ENCODE measurements around the gene DEXI. TPM values are rescaled to one million over a fixed set of nuclear protein-coding genes. Genes with fewer than 3 reads are reported as not detected.

DEXI gene
- total and polyA plus RNA-seq, 9 donors = 46.8 to 64.5 (median 52.3) TPM

DNA sequence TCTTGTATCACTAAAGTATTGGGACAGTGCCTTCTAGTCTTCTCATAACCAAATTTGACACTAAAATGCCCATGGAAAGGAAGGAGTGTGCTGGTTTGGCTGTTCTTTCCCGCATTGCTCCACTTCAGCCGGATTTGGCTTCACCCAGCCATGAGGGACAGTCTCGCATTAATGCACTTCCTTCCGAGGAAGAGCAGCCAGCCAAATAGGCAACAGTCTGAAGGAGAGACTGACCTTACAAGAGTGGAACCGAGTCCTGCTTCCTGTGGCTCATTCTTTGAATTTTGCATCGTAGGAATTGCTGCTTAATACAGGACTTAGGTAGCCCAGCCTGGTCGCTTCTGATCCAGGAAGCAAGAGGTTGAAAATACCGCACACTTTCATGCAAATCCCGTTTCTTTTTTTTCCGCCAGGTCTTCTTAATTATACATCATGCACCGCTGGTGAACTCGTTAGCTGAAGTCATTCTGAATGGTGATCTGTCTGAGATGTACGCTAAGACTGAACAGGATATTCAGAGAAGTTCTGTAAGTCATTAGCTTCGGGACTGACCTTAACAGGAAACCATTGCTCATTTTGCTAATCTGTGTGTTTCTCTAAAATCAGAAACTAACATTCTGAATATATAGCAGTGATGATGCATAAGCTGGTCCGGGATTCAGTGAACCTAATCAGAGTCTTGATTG lies 40.3 kb upstream of the DEXI start:
- Histone ChIP-seq H3K27me3 (ENCODE audit: control insufficient read depth, insufficient read depth, low read length) (no peaks in the 10 kb centered on the region), H3K9me3 (replicated peaks; ENCODE audit: control insufficient read depth, low read depth, low read length) (no peaks in the 10 kb centered on the region), H3K4me1 (ENCODE audit: control insufficient read depth, insufficient read depth, low read length) (peaks cover 56% of the 10 kb centered on the region), H3K36me3 (ENCODE audit: control insufficient read depth, insufficient read depth, low read length) (peaks cover 25% of the 10 kb centered on the region), H3K4me3 (ENCODE audit: low read length) (no peak overlapping the region), H3K27ac (ENCODE audit: low read length) (peak overlapping the region; percentile 86)
- 28% methylated on average over 9 of the region's 15 CpGs for WGBS (ENCODE audit: insufficient coverage)
- peak; percentile 94 for DNase-seq

- Histone ChIP-seq H3K9me3 (replicated peaks; ENCODE audit: control insufficient read depth, low read depth, low read length) (no peaks in the 10 kb centered on the region), H3K4me1 (ENCODE audit: control insufficient read depth, insufficient read depth, low read length) (peaks cover 63% of the 10 kb centered on the region), H3K27me3 (ENCODE audit: control insufficient read depth, insufficient read depth, low read length) (no peaks in the 10 kb centered on the region), H3K36me3 (ENCODE audit: control insufficient read depth, insufficient read depth, low read length) (peaks cover 30% of the 10 kb centered on the region), H3K4me3 (ENCODE audit: low read length) (no peak overlapping the region), H3K27ac (ENCODE audit: low read length) (peak overlapping the region; percentile 86)
- DNase-seq = peak; percentile 47
- WGBS (ENCODE audit: insufficient coverage) = 100% methylated on average over 1 of the region's 4 CpGs
These were observed 39.5 kb upstream of the DEXI start for GRCh38 chr16:10981697-10982216.

DNA sequence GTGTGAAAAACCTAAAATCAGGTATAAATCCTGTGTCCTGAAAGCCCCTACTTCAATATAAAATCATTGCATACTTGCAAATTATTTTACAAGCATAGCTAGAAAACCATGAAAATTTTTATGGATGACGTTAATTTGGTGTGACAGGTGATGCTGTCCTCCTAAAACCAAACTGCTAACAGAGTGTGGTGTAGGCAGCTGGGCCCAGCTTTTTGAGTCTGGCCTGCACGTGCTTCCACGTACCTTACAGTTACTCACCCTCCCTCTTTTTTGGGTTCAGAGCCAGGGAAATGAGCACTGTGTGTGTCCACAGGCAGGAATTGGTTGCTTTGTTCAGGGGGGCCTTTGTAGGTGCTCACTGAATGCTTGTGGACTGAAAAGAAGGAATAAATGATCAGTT lies 38.5 kb upstream of the DEXI start:
- WGBS (ENCODE audit: insufficient coverage) = no CpG with 5 or more reads among the region's 3 CpGs
- peaks cover 33% of the 10 kb centered on the region for H3K36me3 ChIP-seq (ENCODE audit: control insufficient read depth, insufficient read depth, low read length)
- peaks cover 67% of the 10 kb centered on the region for H3K4me1 ChIP-seq (ENCODE audit: control insufficient read depth, insufficient read depth, low read length)
- no peaks in the 10 kb centered on the region for H3K27me3 ChIP-seq (ENCODE audit: control insufficient read depth, insufficient read depth, low read length)
- DNase-seq = peak; percentile 65
- no peaks in the 10 kb centered on the region for H3K9me3 ChIP-seq (replicated peaks; ENCODE audit: control insufficient read depth, low read depth, low read length)
- H3K4me3 ChIP-seq (ENCODE audit: low read length) = no peak overlapping the region
- H3K27ac ChIP-seq (ENCODE audit: low read length) = peak overlapping the region; percentile 90

GRCh38 chr16:10979717-10980601 lies 37.7 kb upstream of the DEXI start:
- Histone ChIP-seq H3K4me1 (ENCODE audit: control insufficient read depth, insufficient read depth, low read length) (peaks cover 67% of the 10 kb centered on the region), H3K4me3 (ENCODE audit: low read length) (no peak overlapping the region), H3K9me3 (replicated peaks; ENCODE audit: control insufficient read depth, low read depth, low read length) (no peaks in the 10 kb centered on the region), H3K36me3 (ENCODE audit: control insufficient read depth, insufficient read depth, low read length) (peaks cover 33% of the 10 kb centered on the region), H3K27me3 (ENCODE audit: control insufficient read depth, insufficient read depth, low read length) (no peaks in the 10 kb centered on the region), H3K27ac (ENCODE audit: low read length) (peak overlapping the region; percentile 90)
- WGBS (ENCODE audit: insufficient coverage) = 19% methylated on average over 5 of the region's 19 CpGs
- peak; percentile 96 for DNase-seq

DNA sequence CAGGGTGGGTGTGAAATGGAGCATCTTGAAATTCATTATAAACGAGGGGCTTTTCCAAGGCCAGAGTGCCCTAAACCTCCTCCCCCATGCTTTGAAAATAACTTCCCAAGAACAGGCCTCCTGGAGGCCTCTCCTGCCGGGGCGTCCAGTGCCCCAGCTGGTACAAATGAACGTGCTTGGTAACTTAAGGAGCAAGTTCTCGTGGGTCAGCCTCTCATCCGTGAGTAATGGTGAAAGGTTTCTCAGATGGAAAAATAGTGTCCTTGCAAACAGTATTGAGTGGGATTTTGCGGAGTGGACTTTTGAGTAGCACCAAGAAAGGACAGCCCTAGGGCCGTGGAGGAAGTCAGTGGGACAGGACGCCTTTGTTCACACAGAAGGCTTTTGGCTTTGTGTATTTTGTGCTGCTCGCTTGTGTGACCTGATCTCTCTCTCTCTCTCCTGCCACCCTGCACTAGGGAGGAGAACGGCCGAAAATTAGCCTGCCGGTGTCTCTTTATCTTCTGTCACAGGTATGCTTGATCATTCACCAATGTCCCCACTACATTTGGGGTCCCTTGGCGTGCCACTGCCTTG lies 36.7 kb upstream of the DEXI start:
- Histone ChIP-seq H3K36me3 (ENCODE audit: control insufficient read depth, insufficient read depth, low read length) (peaks cover 32% of the 10 kb centered on the region), H3K9me3 (replicated peaks; ENCODE audit: control insufficient read depth, low read depth, low read length) (no peaks in the 10 kb centered on the region), H3K27me3 (ENCODE audit: control insufficient read depth, insufficient read depth, low read length) (no peaks in the 10 kb centered on the region), H3K4me3 (ENCODE audit: low read length) (no peak overlapping the region), H3K27ac (ENCODE audit: low read length) (peak overlapping the region; percentile 90), H3K4me1 (ENCODE audit: control insufficient read depth, insufficient read depth, low read length) (peaks cover 59% of the 10 kb centered on the region)
- 63% methylated on average over 8 of the region's 14 CpGs for WGBS (ENCODE audit: insufficient coverage)
- no peak for DNase-seq

GRCh38 chr16:10978124-10978523 lies 35.9 kb upstream of the DEXI start:
- no peak for DNase-seq
- H3K9me3 ChIP-seq (replicated peaks; ENCODE audit: control insufficient read depth, low read depth, low read length) = no peaks in the 10 kb centered on the region
- H3K27ac ChIP-seq (ENCODE audit: low read length) = no peak overlapping the region
- H3K4me3 ChIP-seq (ENCODE audit: low read length) = no peak overlapping the region
- WGBS (ENCODE audit: insufficient coverage) = 95% methylated on average over 4 of the region's 6 CpGs
- peaks cover 33% of the 10 kb centered on the region for H3K36me3 ChIP-seq (ENCODE audit: control insufficient read depth, insufficient read depth, low read length)
- no peaks in the 10 kb centered on the region for H3K27me3 ChIP-seq (ENCODE audit: control insufficient read depth, insufficient read depth, low read length)
- H3K4me1 ChIP-seq (ENCODE audit: control insufficient read depth, insufficient read depth, low read length) = peaks cover 53% of the 10 kb centered on the region

- Histone ChIP-seq H3K4me1 (ENCODE audit: control insufficient read depth, insufficient read depth, low read length) (peaks cover 47% of the 10 kb centered on the region), H3K9me3 (replicated peaks; ENCODE audit: control insufficient read depth, low read depth, low read length) (no peaks in the 10 kb centered on the region), H3K27ac (ENCODE audit: low read length) (no peak overlapping the region), H3K36me3 (ENCODE audit: control insufficient read depth, insufficient read depth, low read length) (peaks cover 34% of the 10 kb centered on the region), H3K4me3 (ENCODE audit: low read length) (no peak overlapping the region), H3K27me3 (ENCODE audit: control insufficient read depth, insufficient read depth, low read length) (no peaks in the 10 kb centered on the region)
- DNase-seq = no peak
- no CpG with 5 or more reads among the region's 3 CpGs for WGBS (ENCODE audit: insufficient coverage)
These were observed 34.4 kb upstream of the DEXI start for GRCh38 chr16:10976634-10977033.

- no peak for DNase-seq
- Histone ChIP-seq H3K36me3 (ENCODE audit: control insufficient read depth, insufficient read depth, low read length) (peaks cover 34% of the 10 kb centered on the region), H3K9me3 (replicated peaks; ENCODE audit: control insufficient read depth, low read depth, low read length) (no peaks in the 10 kb centered on the region), H3K4me3 (ENCODE audit: low read length) (no peak overlapping the region), H3K4me1 (ENCODE audit: control insufficient read depth, insufficient read depth, low read length) (peaks cover 20% of the 10 kb centered on the region), H3K27ac (ENCODE audit: low read length) (no peak overlapping the region), H3K27me3 (ENCODE audit: control insufficient read depth, insufficient read depth, low read length) (no peaks in the 10 kb centered on the region)
- WGBS (ENCODE audit: insufficient coverage) = 89% methylated on average over 6 of the region's 12 CpGs
These were observed 30.7 kb upstream of the DEXI start for GRCh38 chr16:10972819-10973464.

DNA sequence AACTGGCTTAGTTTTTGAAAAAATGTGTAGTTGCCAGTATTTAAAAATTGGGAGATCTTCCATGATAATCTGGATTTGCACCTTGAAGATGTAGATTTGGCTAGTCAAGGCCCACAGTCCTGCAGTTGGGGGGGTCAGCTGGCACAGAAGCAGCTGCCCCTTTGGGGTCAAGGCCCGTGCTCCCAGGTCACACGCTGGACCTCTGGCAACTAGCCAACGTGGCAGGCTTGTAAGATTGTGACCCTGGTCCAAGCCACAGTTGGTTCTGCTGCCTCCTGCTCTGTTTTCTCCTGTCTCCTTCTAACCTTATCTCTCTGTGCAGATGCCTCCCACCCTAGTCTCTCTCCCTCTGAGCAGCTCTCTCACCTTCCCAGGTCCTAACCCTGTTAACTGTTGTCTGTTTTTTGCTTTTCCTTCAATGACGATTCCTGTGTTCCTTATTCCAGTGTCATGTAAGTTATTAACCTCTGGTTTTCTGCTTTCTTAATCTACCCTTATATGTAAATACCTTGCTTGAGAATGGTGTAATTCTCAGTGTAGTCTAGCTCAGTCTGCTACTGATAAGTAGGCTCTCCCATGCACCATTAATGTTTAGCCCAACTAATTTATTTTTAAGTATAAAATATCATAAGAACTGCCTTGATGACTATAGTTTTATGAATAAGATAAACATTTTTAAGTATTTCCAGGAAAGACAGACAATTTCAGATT lies 30.0 kb upstream of the DEXI start:
- Histone ChIP-seq H3K4me1 (ENCODE audit: control insufficient read depth, insufficient read depth, low read length) (peaks cover 17% of the 10 kb centered on the region), H3K27me3 (ENCODE audit: control insufficient read depth, insufficient read depth, low read length) (no peaks in the 10 kb centered on the region), H3K27ac (ENCODE audit: low read length) (no peak overlapping the region), H3K9me3 (replicated peaks; ENCODE audit: control insufficient read depth, low read depth, low read length) (no peaks in the 10 kb centered on the region), H3K4me3 (ENCODE audit: low read length) (no peak overlapping the region), H3K36me3 (ENCODE audit: control insufficient read depth, insufficient read depth, low read length) (peaks cover 27% of the 10 kb centered on the region)
- no peak for DNase-seq
- 42% methylated on average over 3 of the region's 4 CpGs for WGBS (ENCODE audit: insufficient coverage)
